Measurements from ENCODE around the gene GSTM5. TPM values are rescaled to one million over a fixed set of nuclear protein-coding genes. Genes with fewer than 3 reads are reported as not detected.

Gene GSTM5
- total and polyA plus RNA-seq, 2 of the 8 experiments (the other 6 are each of a cell fraction or from before 2014, with no cell fraction given): 0.24 to 0.89 TPM

DNA sequence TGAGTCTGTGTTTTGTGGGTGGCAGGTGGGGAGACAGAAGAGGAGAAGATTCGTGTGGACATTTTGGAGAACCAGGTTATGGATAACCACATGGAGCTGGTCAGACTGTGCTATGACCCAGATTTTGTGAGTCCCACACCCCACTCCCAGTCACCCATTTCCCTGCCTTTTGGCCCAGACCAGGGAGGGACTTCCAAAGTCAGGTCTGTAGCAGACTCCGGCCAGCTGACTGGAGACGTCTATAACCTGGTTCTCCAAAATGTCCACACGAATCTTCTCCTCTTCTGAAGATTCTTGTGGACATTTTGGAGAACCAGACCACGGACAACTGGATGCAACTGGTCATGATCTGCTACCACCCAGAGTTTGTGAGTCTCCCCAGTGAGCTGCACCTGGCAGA lies 1.6 kb downstream of the GSTM5 start:
- no peaks in the 10 kb centered on the region for H3K79me2 ChIP-seq (ENCODE audit: control insufficient read depth in 1 of 2, insufficient read depth in 2 of 2, low read length in 2 of 2)
- no peaks in the 10 kb centered on the region; a peak in 1 of 7 replicates for H3K4me1 ChIP-seq (replicated peaks in 1 of 4; ENCODE audit: control insufficient read depth in 3 of 4, insufficient read depth in 4 of 4, low read length in 3 of 4)
- H2BK15ac ChIP-seq (ENCODE audit: low read length): no peak overlapping the region
- H2AK5ac ChIP-seq (ENCODE audit: low read depth, low read length): no peak overlapping the region
- H2AFZ ChIP-seq (ENCODE audit: low read length): no peak overlapping the region
- H2BK12ac ChIP-seq (ENCODE audit: low read depth, low read length): no peak overlapping the region
- WGBS, 2 experiments (ENCODE audit: extremely low coverage in 1 of 2, insufficient coverage in 1 of 2, insufficient read length in 1 of 2, insufficient replicate concordance in 2 of 2, low coverage in 1 of 2, low lambda C conversion rate in 2 of 2, missing lambda C conversion rate in 1 of 2): 80% methylated on average over 5 of the region's 5 CpGs; no CpG with 5 or more reads in 1 of the 2 experiments
- H3K56ac ChIP-seq (replicated peaks; ENCODE audit: insufficient read length, low read depth, low read length): no peak overlapping the region
- no peak overlapping the region for H3K18ac ChIP-seq (ENCODE audit: extremely low read depth, low read length)
- FAIRE-seq (no peak), DNase-seq (ENCODE audit: low read depth in 1 of 2, low spot score in 2 of 2) (no peak)
- H4K20me1 ChIP-seq (replicated peaks in 1 of 2; ENCODE audit: control insufficient read depth in 1 of 2, insufficient read depth in 2 of 2, low read length in 2 of 2): no peaks in the 10 kb centered on the region
- peaks cover 4 to 5% of the 10 kb centered on the region in 2 experiments; a peak in 2 of 4 replicates for H3K9me3 ChIP-seq (ENCODE audit: insufficient read depth in 2 of 2, low read depth in 1 of 2, low read length in 1 of 2)
- H4K91ac ChIP-seq (replicated peaks; ENCODE audit: insufficient read length, low read length): no peak overlapping the region
- H3K23me2 ChIP-seq (ENCODE audit: low read depth, low read length): no peaks in the 10 kb centered on the region
- no peak overlapping the region for H3K4me2 ChIP-seq (ENCODE audit: insufficient read depth in 1 of 2, low read depth in 2 of 2, low read length in 2 of 2)
- ChIA-PET CTCF (ENCODE audit: partially characterized antibody) (no interaction called here), POLR2A (ENCODE audit: partially characterized antibody) (no interaction called here)
- no peak overlapping the region for H3K14ac ChIP-seq (ENCODE audit: insufficient read length)
- H4K8ac ChIP-seq (ENCODE audit: extremely low read depth, insufficient read depth, low read length): no peak overlapping the region
- no peak overlapping the region for H3K9ac ChIP-seq (replicated peaks in 1 of 4; ENCODE audit: extremely low read depth in 1 of 4, low read depth in 3 of 4, low read length in 3 of 4)
- H4K5ac ChIP-seq (ENCODE audit: insufficient read length, low read depth, low read length): no peak overlapping the region
- H3K4me3 ChIP-seq (ENCODE audit: extremely low read depth in 1 of 4, insufficient read depth in 2 of 4, low read depth in 3 of 4, low read length in 4 of 4): no peak overlapping the region
- no peaks in the 10 kb centered on the region; a peak in 1 of 8 replicates for H3K36me3 ChIP-seq (ENCODE audit: control insufficient read depth in 2 of 4, insufficient read depth in 4 of 4, low read length in 3 of 4)
- H3K4ac ChIP-seq (replicated peaks; ENCODE audit: insufficient read length, low read depth, low read length): no peak overlapping the region
- peaks cover 0 to 3% (median 0%) of the 10 kb centered on the region in 4 experiments; a peak in 1 of 7 replicates for H3K27me3 ChIP-seq (replicated peaks in 1 of 4; ENCODE audit: control insufficient read depth in 3 of 4, extremely low read depth in 1 of 4, insufficient read depth in 3 of 4, low read length in 3 of 4)
- H3K79me1 ChIP-seq (ENCODE audit: low read depth, low read length): no peaks in the 10 kb centered on the region
- H3K23ac ChIP-seq (ENCODE audit: insufficient read length): no peak overlapping the region
- H2BK120ac ChIP-seq (replicated peaks; ENCODE audit: low read depth, low read length): no peak overlapping the region
- no peak overlapping the region for H2BK5ac ChIP-seq (ENCODE audit: low read depth, low read length)
- H3K27ac ChIP-seq (ENCODE audit: low read depth, low read length): no peak overlapping the region
- H2BK20ac ChIP-seq (ENCODE audit: low read length): no peak overlapping the region
- TF ChIP-seq CHD2 (IDR thresholded peaks at IDR 0.05; ENCODE audit: low read length) (no peak), BACH1 (IDR thresholded peaks at IDR 0.05; ENCODE audit: low read length) (no peak), POLR2A (IDR thresholded peaks at IDR 0.05; ENCODE audit: control extremely low read depth in 1 of 2, low read depth in 2 of 2, low read length in 2 of 2) (no peak), MAX (IDR thresholded peaks at IDR 0.05) (no peak), CTBP2 (IDR thresholded peaks at IDR 0.05; ENCODE audit: borderline replicate concordance, insufficient read depth, insufficient read length, low read length) (no peak), KDM1A (IDR thresholded peaks at IDR 0.05; ENCODE audit: borderline replicate concordance, low read length) (no peak), SRF (IDR thresholded peaks at IDR 0.05; ENCODE audit: low read depth, low read length) (no peak), TCF12 (IDR thresholded peaks at IDR 0.05; ENCODE audit: low read depth, low read length) (no peak), JUN (IDR thresholded peaks at IDR 0.05; ENCODE audit: low read depth, low read length) (no peak), ATF3 (IDR thresholded peaks at IDR 0.05; ENCODE audit: insufficient read depth, low read depth, low read length) (no peak), NANOG (IDR thresholded peaks at IDR 0.05; ENCODE audit: insufficient read depth, low read depth, low read length, poor library complexity, severe bottlenecking) (no peak), SIN3A (conservative IDR thresholded peaks at IDR 0.05 in 1 of 2, IDR thresholded peaks at IDR 0.05 in 1 of 2; ENCODE audit: low read depth in 1 of 2, low read length in 2 of 2) (no peak), NRF1 (IDR thresholded peaks at IDR 0.05; ENCODE audit: low read depth, low read length) (no peak), HDAC6 (IDR thresholded peaks at IDR 0.05; ENCODE audit: low read depth, low read length) (no peak), POU5F1 (IDR thresholded peaks at IDR 0.05; ENCODE audit: low read depth, low read length) (no peak)

Measured in H1 (cell line).